HG02610 (cell line): ENCODE measurements around the gene CLEC3B.
"Not testable (repeated sequence)": the region's sequence is repeated elsewhere in the genome, so short reads cannot be mapped to it uniquely, and the experiment has no call there.

Source experiments
- ATAC-seq: cut with Tn5 transposase; IDR thresholded peaks from one replicate; pipeline ENCODE4 v1.9.1; 2021; ENCODE audit warnings: mild to moderate bottlenecking, moderate library complexity; ENCODE audit not compliant: unreplicated experiment

Gene CLEC3B

DNA sequence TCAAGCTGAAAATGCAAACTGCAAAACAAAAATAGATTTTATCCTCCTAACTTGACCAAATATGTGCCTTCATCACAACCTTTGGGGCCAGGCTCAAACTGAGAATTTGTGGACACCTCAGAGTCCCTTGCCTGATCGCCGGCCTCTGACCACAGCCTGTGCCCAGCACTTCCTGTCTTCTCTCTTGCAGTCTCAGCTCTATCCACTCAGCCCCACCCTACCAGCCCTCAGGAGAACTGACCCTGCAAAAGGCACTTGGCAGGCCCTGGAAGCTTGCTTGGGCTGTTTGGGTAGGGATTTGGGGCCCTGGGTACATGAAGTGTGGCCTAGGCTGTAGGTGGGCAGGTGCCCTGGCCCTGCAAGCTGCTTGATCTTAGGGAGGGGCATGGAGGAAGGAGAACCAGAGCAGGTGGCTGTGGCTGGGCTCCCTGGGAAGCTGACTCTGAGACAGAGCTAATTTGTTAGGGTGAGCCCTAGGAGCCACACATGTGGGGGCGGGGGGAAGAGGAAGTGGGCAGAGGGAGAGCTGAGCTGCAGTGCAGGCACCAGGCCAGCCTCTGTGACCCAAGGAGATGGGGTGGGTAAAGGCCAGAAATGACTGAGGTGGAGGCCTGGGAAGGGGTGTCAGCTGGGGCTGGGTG, 8.6 kb downstream of the CLEC3B start:
- no peak for ATAC-seq

GRCh38 chr3:45035441-45036301, 9.6 kb downstream of the CLEC3B start:
- ATAC-seq: no peak

GRCh38 chr3:45037720-45038455, 11.8 kb downstream of the CLEC3B start:
- ATAC-seq: peak; percentile 71

DNA sequence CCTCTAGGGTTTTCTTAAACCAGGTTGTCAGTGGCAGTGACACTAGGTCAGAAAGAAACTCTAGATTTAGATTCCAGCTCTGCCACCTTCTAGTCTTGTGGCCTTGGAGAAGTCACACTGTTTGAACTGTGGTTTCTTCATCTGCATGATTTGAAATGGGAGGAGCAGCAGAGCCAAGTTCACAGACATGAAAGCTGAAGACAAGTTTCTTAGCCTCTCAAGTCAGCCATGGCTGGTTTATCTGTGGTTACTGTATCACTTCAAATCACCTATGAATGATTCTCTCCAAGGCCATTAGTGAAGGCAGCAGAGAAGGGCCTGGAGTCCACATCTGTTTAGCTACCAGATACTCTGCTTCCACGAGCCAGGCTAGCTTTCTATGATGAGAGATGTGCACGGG, 15.6 kb downstream of the CLEC3B start:
- ATAC-seq: no peak

DNA sequence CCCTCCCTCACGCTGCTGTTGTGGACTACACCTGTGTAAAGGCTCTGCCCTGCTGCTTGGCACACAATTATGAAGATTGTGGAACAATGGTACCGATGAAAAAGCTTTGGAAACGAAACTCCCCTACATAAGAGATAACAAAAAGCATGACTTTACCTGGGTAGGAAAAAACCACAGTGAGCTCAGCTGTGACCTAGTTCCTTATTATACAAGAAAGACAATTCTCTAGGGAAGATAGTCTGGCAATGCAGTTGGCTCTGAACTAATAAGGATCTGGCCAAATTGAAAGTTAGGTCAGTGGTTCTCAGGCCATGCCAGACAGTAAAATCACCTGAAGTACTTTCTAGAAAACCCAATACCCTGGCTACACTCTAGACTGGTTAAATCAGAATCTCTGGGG, 16.1 kb downstream of the CLEC3B start:
- ATAC-seq: no peak

DNA sequence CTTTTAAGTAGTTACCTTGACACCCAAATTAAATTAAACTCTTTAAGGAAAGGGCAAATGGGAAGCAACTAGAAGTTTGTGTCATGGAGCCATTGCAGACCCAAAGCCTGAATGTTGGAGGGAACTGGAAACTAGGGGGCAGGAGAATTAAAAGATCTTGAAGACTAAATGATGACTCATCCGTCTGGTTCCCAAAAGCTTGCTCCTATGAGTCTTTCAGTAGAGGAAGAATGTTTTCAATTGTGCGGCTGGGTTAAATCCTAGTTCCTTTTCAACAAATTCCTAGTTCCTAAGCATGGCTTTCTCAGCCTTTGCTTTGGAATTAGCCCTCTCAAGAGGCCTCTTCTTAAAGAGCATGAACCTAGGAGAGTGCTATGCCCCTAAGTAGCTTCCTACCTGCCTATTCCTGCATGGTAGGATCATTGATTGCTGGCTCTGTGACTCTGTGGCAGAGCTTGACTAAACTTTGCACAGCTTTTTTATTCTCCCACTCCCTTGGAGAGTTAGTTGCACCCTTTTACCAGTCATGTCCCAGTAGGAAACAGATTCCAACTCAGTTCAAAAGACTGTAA, 17.7 kb downstream of the CLEC3B start:
- ATAC-seq: no peak

DNA sequence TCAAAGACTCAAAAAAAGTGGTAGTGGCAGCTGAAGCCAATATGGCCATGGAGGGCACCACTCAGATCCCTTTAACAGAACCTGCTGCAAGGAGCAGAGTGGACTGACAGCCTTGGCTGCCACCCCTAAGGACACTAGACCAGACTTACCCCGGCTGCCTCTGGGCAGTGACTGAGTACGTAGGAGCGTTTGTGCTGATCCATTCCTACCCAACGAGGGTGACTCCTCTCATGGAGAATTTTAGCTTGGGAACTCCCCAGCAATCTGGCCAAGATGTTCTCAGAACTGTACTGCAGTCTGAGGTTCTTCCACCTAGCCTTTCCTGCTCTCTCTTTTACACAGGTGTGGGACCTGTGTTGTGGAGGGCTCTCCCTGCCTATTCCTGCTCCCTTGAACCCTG, 22.1 kb downstream of the CLEC3B start:
- no peak for ATAC-seq

GRCh38 chr3:45049807-45050206, 23.7 kb downstream of the CLEC3B start:
- no peak for ATAC-seq

DNA sequence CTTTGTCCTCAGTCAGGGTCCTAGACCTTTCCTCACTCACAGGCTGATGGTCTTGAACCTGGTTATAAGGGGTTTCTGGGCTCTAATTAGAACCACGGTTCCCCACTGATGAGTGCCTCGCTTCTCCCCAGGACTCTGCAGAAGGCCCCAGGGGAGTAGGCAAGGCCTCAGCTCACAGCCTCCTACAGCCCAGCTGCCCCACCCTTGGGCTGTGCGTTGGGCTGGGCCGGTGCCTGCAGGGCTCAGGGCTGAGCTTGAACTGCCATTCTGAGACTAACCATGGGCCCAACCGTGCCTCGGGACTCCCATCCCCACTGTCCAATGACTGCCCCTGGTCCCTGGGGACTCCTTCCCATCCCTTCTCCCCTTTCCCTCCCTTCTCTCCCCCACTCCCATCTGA, 25.6 kb downstream of the CLEC3B start:
- ATAC-seq: no peak

DNA sequence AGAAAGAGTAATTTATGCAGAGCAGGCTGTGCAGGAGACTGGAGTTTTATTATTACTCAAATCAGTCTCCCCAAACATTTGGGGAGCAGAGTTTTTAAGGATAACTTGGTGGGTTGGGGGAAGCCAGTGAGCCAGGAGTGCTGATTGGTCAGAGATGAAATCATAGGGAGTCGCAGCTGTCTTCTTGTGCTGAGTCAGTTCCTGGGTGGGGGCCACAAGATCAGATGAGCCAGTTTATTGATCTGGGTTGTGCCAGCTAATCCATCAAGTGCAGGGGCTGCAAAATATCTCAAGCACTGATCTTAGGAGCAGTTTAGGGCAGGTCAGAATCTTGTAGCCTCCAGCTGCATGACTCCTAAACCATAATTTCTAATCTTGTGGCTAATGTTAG, 27.7 kb downstream of the CLEC3B start:
- not testable (repeated sequence) for ATAC-seq

- no peak for ATAC-seq
These were observed 28.2 kb downstream of the CLEC3B start for GRCh38 chr3:45054196-45054857.

- no peak for ATAC-seq
These were observed 28.9 kb downstream of the CLEC3B start for GRCh38 chr3:45055032-45055410.

GRCh38 chr3:45055411-45056143, 29.5 kb downstream of the CLEC3B start:
- ATAC-seq: no peak

DNA sequence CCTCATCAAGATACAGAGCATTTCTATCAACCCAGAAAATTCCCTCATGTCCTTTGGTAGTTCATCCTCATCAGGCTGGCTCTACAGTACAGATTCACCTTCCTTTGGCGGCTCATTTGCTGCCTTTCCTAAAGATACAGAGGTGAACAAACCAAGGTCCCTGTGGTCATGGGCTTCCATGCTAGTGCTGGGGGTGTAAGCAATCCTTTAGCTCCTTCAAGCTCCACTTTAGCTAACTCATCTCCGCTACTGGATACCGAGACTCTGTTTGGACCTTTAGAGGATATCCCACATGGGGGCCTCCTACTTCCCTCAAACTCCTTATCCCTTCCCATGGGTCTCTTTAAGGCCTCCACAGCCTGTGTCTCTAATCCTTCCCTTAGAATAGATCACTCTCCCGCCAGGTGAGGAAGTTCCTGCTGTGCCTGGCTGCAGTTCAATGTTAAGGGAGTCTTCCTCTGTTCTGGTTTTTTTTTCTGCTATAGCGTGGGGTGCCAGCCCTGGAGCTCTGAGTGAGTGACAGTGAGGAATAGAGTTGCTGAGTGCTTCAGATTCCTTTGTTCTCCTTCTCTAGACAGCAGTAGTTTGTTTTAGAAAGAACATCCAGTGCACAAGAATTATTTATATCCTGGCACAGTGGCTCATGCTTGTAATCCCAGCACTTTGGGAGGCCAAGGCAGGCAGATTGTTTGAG, 30.7 kb downstream of the CLEC3B start:
- no peak for ATAC-seq

DNA sequence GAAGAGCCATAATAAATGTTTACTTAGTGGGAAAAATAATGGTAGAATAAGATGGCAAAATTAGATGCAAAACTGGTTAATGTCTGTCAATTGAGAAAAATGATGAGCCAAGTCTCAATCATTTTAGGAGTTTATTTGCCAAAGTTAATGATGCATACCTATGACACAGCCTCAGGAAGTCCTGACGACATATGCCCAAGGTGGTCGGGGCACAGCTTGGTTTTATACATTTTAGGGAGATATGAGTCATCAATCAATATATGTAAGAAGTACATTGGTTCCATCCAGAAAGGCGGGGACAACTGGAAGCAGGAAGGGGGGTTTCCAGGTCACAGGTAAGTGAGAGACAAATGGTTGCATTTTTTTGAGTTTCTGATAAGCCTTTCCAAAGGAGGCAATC, 31.5 kb downstream of the CLEC3B start:
- ATAC-seq: no peak

- no peak for ATAC-seq
These were observed 33.0 kb downstream of the CLEC3B start for GRCh38 chr3:45059132-45059531.

GRCh38 chr3:45060165-45060892, 34.2 kb downstream of the CLEC3B start:
- no peak for ATAC-seq

- no peak for ATAC-seq
These were observed 36.6 kb downstream of the CLEC3B start for GRCh38 chr3:45062697-45063070.
